Activated T-helper 2 cell treated with anti-CD3 and anti-CD28 coated beads, Interferon-gamma antibody, Interleukin-2, Interleukin-4, amounts not matched to agents 10 μg/mL and 5 μg/mL and 100 μg/mL, durations not matched to agents 14 hours and 24 hours and 36 hours (primary cell): ENCODE measurements around the gene FTCD. TPM values are rescaled to one million over a fixed set of nuclear protein-coding genes. Genes with fewer than 3 reads are reported as not detected.
"Not testable (repeated sequence)": the region's sequence is repeated elsewhere in the genome, so short reads cannot be mapped to it uniquely, and the experiment has no call there.

Source experiments
- DNase-seq: peaks from one replicate; pipeline ENCODE4 v3.0.0; 2021; ENCODE audit warnings: low spot score
- H3K27ac Mint-ChIP-seq: one replicate; pipeline ENCODE4 v1.8.0; 2021; ENCODE audit warnings: mixed read lengths
- H3K27me3 Mint-ChIP-seq: one replicate; pipeline ENCODE4 v1.8.0; 2021; ENCODE audit warnings: low read depth, mixed read lengths
- H3K36me3 Mint-ChIP-seq: one replicate; pipeline ENCODE4 v1.8.0; 2021; ENCODE audit warnings: low read depth, mixed read lengths
- H3K4me1 Mint-ChIP-seq: one replicate; pipeline ENCODE4 v1.8.0; 2021; ENCODE audit warnings: low read depth, mixed read lengths
- H3K4me3 Mint-ChIP-seq: one replicate; pipeline ENCODE4 v1.8.0; 2021; ENCODE audit warnings: low read depth, mild to moderate bottlenecking, moderate library complexity, mixed read lengths
- H3K9me3 Mint-ChIP-seq: one replicate; pipeline ENCODE4 v1.8.0; 2021; ENCODE audit warnings: mixed read lengths
- intact Hi-C: fragments of 100-400 bp; cut with micrococcal nuclease; formaldehyde crosslinking; loops from one replicate; pipeline ENCODE4 v1.15.1; 2023
- total RNA-seq: library from RNA; stranded (reverse); gene quantifications from 2 replicates; pipeline ENCODE4 v1.2.3, GENCODE V29; 2022

FTCD gene
- total RNA-seq, 1 donor from 2014 or later, result 0.14 TPM

GRCh38 chr21:46142582-46143473 lies 12.6 kb downstream of the FTCD start:
- Mint-ChIP-seq H3K27ac (no peak overlapping the region), H3K4me3 (no peak overlapping the region), H3K36me3 (no peaks in the 10 kb centered on the region), H3K27me3 (no peaks in the 10 kb centered on the region), H3K9me3 (no peaks in the 10 kb centered on the region), H3K4me1 (peaks cover 10% of the 10 kb centered on the region)
- no peak for DNase-seq
- intact Hi-C loops, result loop anchor here (2.0 to 5.0 kb wide), 3 partner anchors 42 to 171 kb away; partner anchors contain the start of genes LSS and SPATC1L

- Mint-ChIP-seq H3K36me3 (no peaks in the 10 kb centered on the region), H3K4me1 (peaks cover 10% of the 10 kb centered on the region), H3K9me3 (no peaks in the 10 kb centered on the region), H3K27ac (no peak overlapping the region), H3K4me3 (no peak overlapping the region), H3K27me3 (no peaks in the 10 kb centered on the region)
- DNase-seq, result no peak
- intact Hi-C loops, result loop anchor here (2.0 to 5.0 kb wide), 3 partner anchors 43 to 170 kb away; partner anchors contain the start of genes LSS and SPATC1L
These were observed 13.4 kb downstream of the FTCD start for GRCh38 chr21:46141767-46142581.

DNA sequence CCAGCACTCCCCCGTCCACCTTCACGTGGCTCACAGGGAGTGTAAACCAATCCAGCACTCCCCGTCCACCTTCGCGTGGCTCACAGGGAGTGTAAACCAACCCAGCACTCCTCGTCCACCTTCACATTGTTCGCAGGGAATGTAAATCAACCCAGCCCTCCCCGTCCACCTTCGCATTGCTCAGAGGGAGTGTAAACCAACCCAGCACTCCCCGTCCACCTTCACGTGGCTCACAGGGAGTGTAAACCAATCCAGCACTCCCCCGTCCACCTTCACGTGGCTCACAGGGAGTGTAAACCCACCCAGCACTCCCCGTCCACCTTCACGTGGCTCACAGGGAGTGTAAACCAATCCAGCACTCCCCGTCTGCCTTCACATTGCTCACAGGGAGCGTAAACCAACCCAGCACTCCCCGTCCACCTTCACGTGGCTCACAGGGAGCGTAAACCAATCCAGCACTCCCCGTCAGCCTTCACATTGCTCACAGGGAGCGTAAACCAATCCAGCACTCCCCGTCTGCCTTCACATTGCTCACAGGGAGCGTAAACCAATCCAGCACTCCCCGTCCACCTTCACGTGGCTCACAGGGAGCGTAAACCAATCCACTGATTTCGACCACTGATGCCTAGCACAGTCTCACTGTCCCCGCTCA lies 14.9 kb downstream of the FTCD start:
- H3K27me3 Mint-ChIP-seq, H3K9me3 Mint-ChIP-seq, H3K4me3 Mint-ChIP-seq, DNase-seq, H3K27ac Mint-ChIP-seq, H3K36me3 Mint-ChIP-seq: not testable (repeated sequence)
- H3K4me1 Mint-ChIP-seq, result peaks cover 10% of the 10 kb centered on the region
- intact Hi-C loops, result loop anchor here (5.0 kb wide), 1 partner anchor 168 kb away; no protein-coding TSS in a partner anchor

DNA sequence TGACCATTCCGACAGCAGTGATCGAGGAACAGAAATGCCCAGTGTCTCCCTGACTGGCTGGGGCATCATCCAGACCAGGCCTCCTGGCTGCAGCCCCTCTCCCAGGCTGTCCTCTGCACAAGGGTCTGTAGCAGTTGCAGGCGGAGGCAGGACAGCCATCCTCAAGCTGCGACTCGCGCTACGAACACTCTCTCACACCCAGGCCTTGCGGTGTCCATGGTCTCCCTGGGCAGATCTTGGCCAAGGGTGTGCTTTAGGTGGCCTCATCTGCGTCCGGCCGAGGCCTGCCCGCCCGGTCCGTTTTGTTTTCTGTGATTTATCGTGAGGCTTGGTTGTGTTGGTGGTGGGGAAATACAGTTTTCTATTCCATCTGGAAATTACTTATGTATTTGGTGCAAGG lies 15.7 kb downstream of the FTCD start:
- Mint-ChIP-seq H3K36me3 (no peaks in the 10 kb centered on the region), H3K9me3 (no peaks in the 10 kb centered on the region), H3K4me3 (no peak overlapping the region), H3K27ac (no peak overlapping the region), H3K27me3 (no peaks in the 10 kb centered on the region), H3K4me1 (peaks cover 8% of the 10 kb centered on the region)
- intact Hi-C loops, result loop anchor here (5.0 kb wide), 1 partner anchor 167 kb away; no protein-coding TSS in a partner anchor
- no peak for DNase-seq

DNA sequence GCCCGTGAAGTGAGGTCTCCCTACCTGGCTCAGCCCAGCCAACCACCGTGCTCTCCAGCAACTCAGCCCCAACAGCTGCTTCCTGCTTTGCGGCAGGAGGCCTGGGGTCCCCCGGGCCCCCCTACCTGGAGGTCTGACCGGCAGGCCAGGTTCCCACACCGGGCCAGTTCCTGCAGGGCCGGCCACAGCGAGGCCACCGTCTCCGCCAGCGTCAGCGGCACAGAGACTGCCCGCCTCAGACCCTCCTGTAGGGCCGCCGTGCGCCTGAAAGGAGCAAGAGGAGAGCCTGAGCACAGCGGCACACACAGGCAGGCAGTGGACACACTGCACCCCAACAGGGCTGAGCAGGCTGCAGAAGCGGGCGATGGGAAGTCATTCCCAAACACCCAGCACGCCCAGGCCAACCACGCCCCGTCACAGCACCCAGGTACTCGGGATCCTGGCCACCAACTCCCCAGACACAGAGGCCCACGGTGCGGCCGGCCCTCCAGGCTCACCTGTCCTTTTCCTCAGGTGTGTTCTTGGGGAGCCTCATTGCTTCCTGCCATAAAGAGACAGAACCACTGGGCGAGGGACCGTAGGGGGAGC lies 16.9 kb downstream of the FTCD start:
- H3K27me3 Mint-ChIP-seq, result no peaks in the 10 kb centered on the region

GRCh38 chr21:46137908-46138307 lies 17.5 kb downstream of the FTCD start:
- Mint-ChIP-seq H3K27ac (no peak overlapping the region), H3K4me1 (no peaks in the 10 kb centered on the region)
- intact Hi-C loops, result no loop called here

More for the DNA sequence above, 16.9 kb downstream of the FTCD start:
- Mint-ChIP-seq H3K4me1 (peaks cover 1% of the 10 kb centered on the region), H3K4me3 (no peak overlapping the region), H3K9me3 (no peaks in the 10 kb centered on the region), H3K27ac (no peak overlapping the region), H3K36me3 (no peaks in the 10 kb centered on the region)
- DNase-seq, result no peak
- intact Hi-C loops, result no loop called here

GRCh38 chr21:46136739-46137349 lies 18.5 kb downstream of the FTCD start:
- H3K4me3 Mint-ChIP-seq, result no peak overlapping the region
- DNase-seq, result no peak
- H3K4me1 Mint-ChIP-seq, result no peaks in the 10 kb centered on the region
- H3K27ac Mint-ChIP-seq, result no peak overlapping the region
- H3K9me3 Mint-ChIP-seq, result no peaks in the 10 kb centered on the region
- no peaks in the 10 kb centered on the region for H3K27me3 Mint-ChIP-seq
- H3K36me3 Mint-ChIP-seq, result no peaks in the 10 kb centered on the region
- intact Hi-C loops, result no loop called here

More at GRCh38 chr21:46137908-46138307, 17.5 kb downstream of the FTCD start:
- H3K27me3 Mint-ChIP-seq, result no peaks in the 10 kb centered on the region
- H3K4me3 Mint-ChIP-seq, result no peak overlapping the region
- DNase-seq, result no peak
- no peaks in the 10 kb centered on the region for H3K36me3 Mint-ChIP-seq
- H3K9me3 Mint-ChIP-seq, result no peaks in the 10 kb centered on the region

- intact Hi-C loops, result no loop called here
- Mint-ChIP-seq H3K9me3 (no peaks in the 10 kb centered on the region), H3K4me3 (no peak overlapping the region), H3K4me1 (no peaks in the 10 kb centered on the region), H3K27ac (no peak overlapping the region), H3K36me3 (no peaks in the 10 kb centered on the region), H3K27me3 (no peaks in the 10 kb centered on the region)
- DNase-seq, result no peak
These were observed 19.5 kb downstream of the FTCD start for GRCh38 chr21:46135782-46136395.

- intact Hi-C loops, result no loop called here
- DNase-seq, result no peak
- H3K4me1 Mint-ChIP-seq, result no peaks in the 10 kb centered on the region
- no peak overlapping the region for H3K27ac Mint-ChIP-seq
- H3K36me3 Mint-ChIP-seq, result no peaks in the 10 kb centered on the region
- H3K27me3 Mint-ChIP-seq, result no peaks in the 10 kb centered on the region
- no peaks in the 10 kb centered on the region for H3K9me3 Mint-ChIP-seq
- H3K4me3 Mint-ChIP-seq, result no peak overlapping the region
These were observed 23.3 kb downstream of the FTCD start for GRCh38 chr21:46131838-46132651.

GRCh38 chr21:46131588-46131837 lies 23.9 kb downstream of the FTCD start:
- no peaks in the 10 kb centered on the region for H3K36me3 Mint-ChIP-seq
- H3K27ac Mint-ChIP-seq, result no peak overlapping the region
- no peaks in the 10 kb centered on the region for H3K27me3 Mint-ChIP-seq
- H3K9me3 Mint-ChIP-seq, result no peaks in the 10 kb centered on the region
- no peak overlapping the region for H3K4me3 Mint-ChIP-seq
- no peak for DNase-seq
- no peaks in the 10 kb centered on the region for H3K4me1 Mint-ChIP-seq
- intact Hi-C loops, result no loop called here

- Mint-ChIP-seq H3K9me3 (no peaks in the 10 kb centered on the region), H3K27ac (no peak overlapping the region), H3K36me3 (no peaks in the 10 kb centered on the region), H3K4me1 (no peaks in the 10 kb centered on the region), H3K4me3 (no peak overlapping the region), H3K27me3 (no peaks in the 10 kb centered on the region)
- intact Hi-C loops, result no loop called here
- DNase-seq, result no peak
These were observed 24.4 kb downstream of the FTCD start for GRCh38 chr21:46130831-46131587.
